Breast epithelium (tissue), 3 donors: ENCODE results near the gene JAKMIP2.

Experiments
- CTCF ChIP-seq, 3 donors: fragments of 450-650 bp; IDR thresholded peaks; one replicate each; pipeline ENCODE4 v1.5.1; 2016 to 2017; ENCODE audit warnings: antibody characterized with exemption in 3 of 3, mild to moderate bottlenecking in 3 of 3, moderate library complexity in 3 of 3
- POLR2A ChIP-seq: fragments of 450-650 bp; IDR thresholded peaks from one replicate; pipeline ENCODE4 v1.6.1; 2016; ENCODE audit warnings: antibody characterized with exemption, mild to moderate bottlenecking, moderate library complexity
- POLR2AphosphoS5 ChIP-seq, 3 donors: sonication (generic); formaldehyde crosslinking; IDR thresholded peaks; one replicate each; pipeline ENCODE4 v1.6.1; 2017; ENCODE audit warnings: antibody characterized with exemption in 3 of 3

- TF ChIP-seq POLR2AphosphoS5 (IDR thresholded peaks at IDR 0.05) = no peak
- no peak for TF ChIP-seq POLR2A
- TF ChIP-seq CTCF (IDR thresholded peaks at IDR 0.05) = no peak
Observed at GRCh38 chr5:147611483-147611882, 171.0 kb downstream of the JAKMIP2 start.
